ENCODE measurements around the gene HIP1R. TPM values are rescaled to one million over a fixed set of nuclear protein-coding genes. Genes with fewer than 3 reads are reported as not detected.
A peak's percentile ranks its signal among the peaks of the same experiment; 100 is the strongest.
"Not testable (repeated sequence)": the region's sequence is repeated elsewhere in the genome, so short reads cannot be mapped to it uniquely, and the experiment has no call there.

The HIP1R gene
- total RNA-seq, 1 experiment from 2014 or later = 33.6 TPM

DNA sequence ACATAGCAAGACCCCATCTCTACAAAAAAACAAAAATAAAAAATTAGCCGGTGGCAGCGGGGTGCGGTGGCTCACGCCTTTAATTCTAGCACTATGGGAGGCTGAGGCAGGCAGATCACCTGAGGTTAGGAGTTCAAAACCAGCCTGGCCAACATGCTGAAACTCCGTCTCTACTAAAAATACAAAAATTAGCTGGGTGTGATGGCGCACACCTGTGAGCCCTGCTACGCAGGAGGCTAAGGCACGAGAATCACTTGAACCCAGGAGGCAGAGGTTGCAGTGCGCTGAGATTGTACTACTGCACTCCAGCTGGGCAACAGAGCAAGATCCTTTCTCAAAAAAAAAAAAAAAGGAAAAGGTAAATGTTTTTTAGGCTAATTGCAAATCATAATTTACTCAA, 57.5 kb downstream of the HIP1R start:
- H3K36me3 ChIP-seq (replicated peaks; ENCODE audit: control insufficient read depth, insufficient read depth, low read length); DNase-seq; H3K4me3 ChIP-seq (ENCODE audit: insufficient read depth, low read depth, low read length): not testable (repeated sequence)
- peaks cover 21% of the 10 kb centered on the region for H3K27me3 ChIP-seq (ENCODE audit: control insufficient read depth, insufficient read depth, low read length)

DNA sequence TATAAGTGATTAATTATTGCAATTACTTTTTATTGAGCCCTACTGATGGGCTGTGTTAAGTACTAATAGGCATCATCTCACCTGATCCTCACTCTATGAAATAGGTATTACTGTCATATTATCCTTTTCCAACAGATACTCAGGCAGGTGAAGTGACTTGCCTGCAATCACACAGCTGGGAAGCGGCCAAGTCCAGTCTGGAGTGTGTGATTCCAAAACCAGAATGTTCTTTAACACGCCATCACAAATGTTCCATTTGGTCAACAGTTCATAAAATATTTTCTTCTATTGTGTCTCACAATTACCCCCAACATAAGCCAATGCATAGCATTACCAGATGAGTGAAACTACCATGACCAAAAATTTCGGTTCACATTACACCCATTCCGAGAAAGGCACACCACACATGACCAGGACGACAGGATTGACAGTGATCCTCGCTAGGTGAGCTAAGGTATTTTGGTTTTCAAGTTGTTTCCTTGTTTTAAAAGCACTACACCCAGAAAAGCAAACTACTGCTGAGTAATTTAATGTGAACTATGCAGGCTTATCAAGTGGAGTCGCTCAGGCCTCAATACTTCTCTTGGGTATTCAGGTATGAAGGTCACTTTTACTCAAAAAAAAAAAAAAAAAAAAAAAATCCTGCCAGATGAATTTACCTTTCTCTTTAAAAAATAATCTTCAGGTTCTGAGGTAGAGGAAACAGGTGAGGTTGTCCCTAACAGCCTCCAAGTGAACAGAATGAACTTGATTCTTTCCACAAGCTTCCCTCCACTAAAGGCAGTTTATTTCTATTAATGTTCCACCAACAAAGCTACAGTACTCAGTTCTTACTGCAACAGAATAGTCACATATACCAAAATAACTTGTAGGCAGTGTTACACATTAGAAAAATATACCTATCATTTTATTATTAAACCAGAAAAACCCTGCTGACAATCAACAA, 58.2 kb downstream of the HIP1R start:
- Histone ChIP-seq H3K27me3 (ENCODE audit: control insufficient read depth, insufficient read depth, low read length) (peaks cover 21% of the 10 kb centered on the region), H3K4me3 (ENCODE audit: insufficient read depth, low read depth, low read length) (no peak overlapping the region), H3K36me3 (replicated peaks; ENCODE audit: control insufficient read depth, insufficient read depth, low read length) (no peaks in the 10 kb centered on the region)
- DNase-seq = no peak

DNA sequence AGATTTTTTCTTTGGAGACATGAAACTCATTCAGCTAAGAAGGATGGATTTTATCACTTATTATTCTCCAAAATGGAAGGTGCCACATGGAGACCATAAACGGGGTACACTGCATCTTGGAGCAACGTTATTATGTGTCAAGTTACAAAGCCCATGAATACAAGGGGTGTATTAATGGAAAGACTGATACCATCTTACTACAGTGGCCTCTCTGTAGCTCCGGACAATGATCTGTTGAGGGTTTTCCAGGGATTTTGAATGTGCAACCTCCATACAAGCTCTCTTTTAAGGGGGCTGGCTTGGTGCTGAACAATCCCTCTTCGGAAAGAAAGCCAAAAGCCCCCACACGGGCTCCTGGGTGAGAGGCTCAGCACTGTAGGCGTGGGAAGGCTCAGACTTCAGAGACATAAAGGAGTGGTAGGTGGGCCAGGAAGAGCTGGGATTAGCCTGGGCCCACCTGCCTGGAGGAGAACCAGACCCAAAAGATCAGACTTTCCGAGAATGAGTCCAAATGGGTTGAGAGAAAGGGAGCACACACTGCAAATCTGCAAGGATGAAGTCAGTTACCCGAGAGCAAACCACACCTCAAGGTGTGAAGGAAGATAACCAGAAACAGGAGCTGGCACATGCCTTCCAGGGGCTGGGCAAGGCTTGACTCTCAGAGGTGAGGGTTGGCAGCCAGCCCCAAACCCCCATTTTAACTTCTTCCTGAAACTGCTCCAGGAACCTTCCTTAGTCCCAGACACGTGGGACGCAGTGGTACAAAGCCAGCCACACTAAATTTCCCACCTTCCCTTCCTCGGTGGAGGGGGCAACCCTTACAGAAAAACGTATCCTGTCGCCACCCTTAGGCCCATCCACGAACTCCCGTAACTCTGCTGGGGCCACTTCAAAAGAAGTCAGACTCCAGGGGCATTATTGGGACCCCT, 59.2 kb downstream of the HIP1R start:
- Histone ChIP-seq H3K27me3 (ENCODE audit: control insufficient read depth, insufficient read depth, low read length) (peaks cover 21% of the 10 kb centered on the region), H3K4me3 (ENCODE audit: insufficient read depth, low read depth, low read length) (peak overlapping the region; percentile 88; the same call in 1 of the 2 replicates), H3K36me3 (replicated peaks; ENCODE audit: control insufficient read depth, insufficient read depth, low read length) (no peaks in the 10 kb centered on the region)
- no peak for DNase-seq

DNA sequence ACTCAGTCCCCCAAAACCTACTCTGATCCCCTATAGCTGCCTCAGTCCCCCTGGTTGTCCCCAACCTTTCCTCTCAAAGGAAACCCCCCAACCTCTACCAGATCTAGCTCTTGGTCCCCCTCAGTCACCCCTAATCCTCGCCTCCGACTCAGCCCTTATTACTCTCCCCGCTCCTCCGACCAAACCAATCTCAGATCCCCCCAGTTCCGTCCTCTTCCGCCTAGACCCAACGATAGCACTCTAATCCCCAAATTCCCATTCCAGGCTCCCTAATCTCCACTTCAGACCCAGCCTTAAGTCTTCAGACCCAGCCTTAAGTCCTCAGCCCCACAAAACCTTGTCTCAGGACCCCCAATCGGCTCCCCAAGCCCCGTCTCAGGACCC, 60.1 kb downstream of the HIP1R start:
- H3K27me3 ChIP-seq (ENCODE audit: control insufficient read depth, insufficient read depth, low read length) = peaks cover 21% of the 10 kb centered on the region
- DNase-seq = no peak
- H3K36me3 ChIP-seq (replicated peaks; ENCODE audit: control insufficient read depth, insufficient read depth, low read length) = no peaks in the 10 kb centered on the region
- H3K4me3 ChIP-seq (ENCODE audit: insufficient read depth, low read depth, low read length) = peak overlapping the region; percentile 88

DNA sequence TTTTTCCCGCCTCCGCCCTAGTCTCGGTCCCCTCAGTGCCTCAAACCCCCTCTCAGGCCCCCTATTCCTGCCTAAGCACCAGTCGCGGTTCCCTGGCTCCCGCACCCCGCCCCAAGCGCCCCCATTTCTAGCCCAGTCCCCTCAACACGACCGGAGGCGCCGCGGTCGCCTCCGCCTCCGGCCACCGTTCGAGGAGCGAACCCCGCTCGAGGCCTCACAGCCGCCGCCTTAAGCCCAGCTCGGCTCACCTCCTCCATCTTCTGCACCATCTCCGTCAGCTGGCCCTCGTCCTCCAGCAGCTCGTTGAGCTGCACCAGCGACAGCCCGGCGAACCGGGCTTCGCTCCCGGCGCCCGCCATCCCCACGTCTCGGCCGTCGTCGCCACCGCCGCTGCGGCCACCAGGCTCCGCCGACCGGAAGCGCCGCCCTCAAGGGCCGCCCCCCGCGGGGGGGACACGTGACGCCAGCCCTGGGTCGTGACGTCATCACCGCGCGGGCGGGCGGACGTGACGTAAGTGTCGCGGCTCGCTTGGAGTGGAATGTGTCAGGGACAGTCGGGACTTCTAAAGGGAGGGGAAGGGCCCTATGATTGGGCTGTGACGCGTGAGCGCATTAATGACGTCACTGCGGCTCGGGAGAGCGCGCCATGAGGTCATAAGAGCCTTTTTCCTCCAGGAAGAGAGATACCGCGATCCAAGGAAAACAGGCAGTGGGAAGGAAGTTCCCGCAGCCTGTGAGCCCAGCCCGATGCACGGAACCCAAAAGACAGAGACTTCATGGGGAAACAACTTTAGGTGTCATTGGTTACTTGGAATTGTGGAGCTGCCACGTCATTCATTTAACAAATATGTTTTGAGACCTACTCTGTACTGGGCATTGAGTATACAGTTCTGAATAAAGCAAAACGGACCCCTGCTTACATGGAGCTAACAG, 60.7 kb downstream of the HIP1R start, which contains the start of gene VPS37B:
VPS37B (minus strand) TSS at position 421 of the 933 bp plus-strand sequence; CDS start at position 359, 62 bp downstream.
- H3K27me3 ChIP-seq (ENCODE audit: control insufficient read depth, insufficient read depth, low read length) = peaks cover 21% of the 10 kb centered on the region
- H3K4me3 ChIP-seq (ENCODE audit: insufficient read depth, low read depth, low read length) = peak within 1 kb of the TSS; percentile 88
- no peaks in the 10 kb centered on the region for H3K36me3 ChIP-seq (replicated peaks; ENCODE audit: control insufficient read depth, insufficient read depth, low read length)
- DNase-seq = peak; percentile 93

DNA sequence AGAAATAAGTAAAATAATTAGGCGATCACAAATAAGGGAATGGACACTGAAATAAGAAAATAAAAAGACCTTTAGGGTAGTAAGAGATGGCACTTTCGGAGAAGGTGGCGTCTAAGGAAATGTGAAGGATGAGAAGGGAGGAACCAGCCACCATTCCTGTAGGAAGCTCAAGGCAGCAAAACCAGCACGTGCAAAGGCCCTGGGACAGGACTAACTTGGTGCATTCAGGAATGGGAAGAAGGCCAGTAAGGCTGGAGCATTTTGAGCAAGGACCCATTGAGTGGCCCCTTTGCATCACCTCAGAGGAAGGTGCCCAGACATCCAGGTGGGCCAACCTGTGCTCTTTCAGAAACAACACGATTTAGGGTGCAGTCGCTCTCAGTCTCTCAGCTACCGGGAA, 61.4 kb downstream of the HIP1R start:
- no peaks in the 10 kb centered on the region for H3K36me3 ChIP-seq (replicated peaks; ENCODE audit: control insufficient read depth, insufficient read depth, low read length)
- DNase-seq = peak; percentile 8
- peaks cover 21% of the 10 kb centered on the region for H3K27me3 ChIP-seq (ENCODE audit: control insufficient read depth, insufficient read depth, low read length)
- H3K4me3 ChIP-seq (ENCODE audit: insufficient read depth, low read depth, low read length) = no peak overlapping the region

DNA sequence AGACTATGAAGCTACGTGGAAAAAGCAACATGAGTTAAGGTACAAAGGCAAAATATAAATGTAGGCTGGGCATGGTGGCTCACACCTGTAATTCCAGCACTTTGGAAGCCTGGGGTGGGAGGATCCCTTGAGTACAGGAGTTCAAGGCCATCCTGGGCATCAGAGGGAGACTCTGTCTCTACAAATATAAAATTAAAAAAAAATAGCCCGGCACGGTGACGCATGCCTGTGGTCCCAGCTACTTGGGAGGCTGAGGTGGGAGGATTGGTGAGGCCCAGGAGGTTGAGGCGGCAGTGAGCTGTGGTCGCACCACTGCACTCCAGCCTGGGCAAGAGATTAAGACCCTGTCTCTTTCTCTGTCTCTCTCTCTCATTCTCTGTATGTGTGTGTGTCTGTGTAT, 64.6 kb downstream of the HIP1R start:
- no peak for DNase-seq
- Histone ChIP-seq H3K4me3 (ENCODE audit: insufficient read depth, low read depth, low read length) (no peak overlapping the region), H3K27me3 (ENCODE audit: control insufficient read depth, insufficient read depth, low read length) (peaks cover 14% of the 10 kb centered on the region), H3K36me3 (replicated peaks; ENCODE audit: control insufficient read depth, insufficient read depth, low read length) (no peaks in the 10 kb centered on the region)

DNA sequence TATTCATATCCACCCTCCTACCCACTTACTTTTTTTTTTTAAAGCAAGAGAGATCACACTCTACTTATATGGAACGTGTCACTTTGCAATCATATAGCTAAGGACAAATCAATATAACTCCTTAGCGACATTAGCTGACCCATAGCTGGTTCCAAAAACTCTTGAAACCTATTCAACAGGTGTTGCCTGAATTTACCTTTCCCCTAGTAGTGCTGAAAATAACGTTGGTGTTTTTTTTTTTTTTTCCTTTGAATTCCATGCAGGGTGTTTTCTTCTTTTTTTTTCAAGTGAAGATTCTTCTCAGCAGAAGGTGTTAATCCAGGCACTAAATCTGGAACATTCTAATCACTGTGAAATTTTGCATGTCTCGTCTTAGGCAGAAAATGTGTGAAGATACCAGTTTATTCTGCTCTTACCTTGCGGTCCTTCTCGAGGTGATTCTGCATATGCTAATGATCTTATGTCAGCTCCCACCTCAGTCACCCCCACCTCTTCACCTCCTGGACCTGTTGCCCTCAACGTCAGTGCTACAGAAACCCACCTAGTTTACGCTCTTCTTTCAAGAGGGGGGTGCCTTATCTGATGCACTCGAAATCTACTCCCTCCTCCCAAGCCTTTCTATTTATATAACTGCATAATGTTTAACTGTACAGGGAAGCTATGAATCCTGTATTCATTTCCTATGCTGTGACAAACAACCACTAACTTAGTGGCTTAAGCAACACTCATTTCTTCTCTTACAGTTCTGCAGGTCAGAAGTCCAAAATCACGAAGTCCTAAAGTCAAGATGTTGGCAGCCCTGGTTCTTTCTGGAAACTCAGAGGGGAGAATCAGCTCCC, 67.8 kb downstream of the HIP1R start:
- Histone ChIP-seq H3K36me3 (replicated peaks; ENCODE audit: control insufficient read depth, insufficient read depth, low read length) (no peaks in the 10 kb centered on the region), H3K27me3 (ENCODE audit: control insufficient read depth, insufficient read depth, low read length) (no peaks in the 10 kb centered on the region), H3K4me3 (ENCODE audit: insufficient read depth, low read depth, low read length) (no peak overlapping the region)
- DNase-seq = peak; percentile 40

DNA sequence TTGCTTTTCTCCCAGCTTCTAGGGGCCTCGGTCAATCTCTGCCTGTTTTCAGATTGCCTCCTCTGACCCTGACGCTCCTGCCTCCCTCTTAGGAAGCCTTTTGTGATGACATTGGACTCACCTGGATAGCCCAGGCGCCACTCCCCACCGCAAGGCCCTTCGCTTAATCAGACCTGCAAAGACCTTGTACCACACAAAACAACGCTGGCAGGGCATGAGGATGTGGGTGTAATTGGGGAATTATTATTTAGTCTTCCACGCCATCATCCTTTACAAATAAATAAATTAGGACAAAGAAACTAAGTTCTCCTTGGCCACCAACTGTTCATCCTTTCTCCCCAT, 68.4 kb downstream of the HIP1R start:
- Histone ChIP-seq H3K36me3 (replicated peaks; ENCODE audit: control insufficient read depth, insufficient read depth, low read length) (no peaks in the 10 kb centered on the region), H3K4me3 (ENCODE audit: insufficient read depth, low read depth, low read length) (no peak overlapping the region), H3K27me3 (ENCODE audit: control insufficient read depth, insufficient read depth, low read length) (no peaks in the 10 kb centered on the region)
- peak; percentile 30 for DNase-seq

DNA sequence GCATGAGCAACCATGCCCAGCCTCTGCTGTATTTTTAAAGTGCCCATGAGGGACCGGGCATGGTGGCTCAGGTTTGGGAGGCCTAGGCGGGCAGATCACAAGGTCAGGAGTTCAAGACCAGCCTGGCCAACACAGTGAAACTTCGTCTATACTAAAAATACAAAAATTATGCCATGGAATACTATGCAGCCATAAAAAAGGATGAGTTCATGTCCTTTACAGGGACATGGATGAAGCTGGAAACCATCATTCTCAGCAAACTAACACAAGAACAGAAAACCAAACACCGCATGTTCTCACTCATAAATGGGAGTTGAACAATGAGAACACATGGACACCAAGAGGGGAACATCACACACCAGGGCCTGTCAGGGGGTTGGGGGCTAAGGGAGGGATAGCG, 70.0 kb downstream of the HIP1R start:
- H3K36me3 ChIP-seq (replicated peaks; ENCODE audit: control insufficient read depth, insufficient read depth, low read length); H3K4me3 ChIP-seq (ENCODE audit: insufficient read depth, low read depth, low read length); DNase-seq; H3K27me3 ChIP-seq (ENCODE audit: control insufficient read depth, insufficient read depth, low read length): not testable (repeated sequence)

DNA sequence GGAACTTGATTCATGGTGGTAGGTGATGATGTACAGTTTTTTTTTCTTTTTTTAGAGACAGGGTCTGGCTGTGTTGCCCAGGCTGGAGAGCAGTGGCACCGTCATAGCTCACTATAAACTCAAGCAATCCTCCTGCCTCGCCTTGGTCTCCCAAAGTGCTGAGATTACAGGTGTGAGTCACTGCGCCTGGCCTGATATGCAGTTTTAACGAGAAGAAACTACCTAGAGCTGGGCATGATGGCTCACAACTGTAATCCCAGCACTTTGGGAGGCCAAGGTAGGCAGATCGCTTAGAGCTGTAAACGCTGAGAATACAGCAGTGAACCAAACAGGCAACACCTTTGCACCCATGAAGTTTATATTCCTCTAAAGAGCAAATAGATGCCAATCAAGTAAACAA, 73.7 kb downstream of the HIP1R start:
- no peak overlapping the region for H3K4me3 ChIP-seq (ENCODE audit: insufficient read depth, low read depth, low read length)
- H3K36me3 ChIP-seq (replicated peaks; ENCODE audit: control insufficient read depth, insufficient read depth, low read length) = no peaks in the 10 kb centered on the region
- DNase-seq = no peak
- H3K27me3 ChIP-seq (ENCODE audit: control insufficient read depth, insufficient read depth, low read length) = no peaks in the 10 kb centered on the region

DNA sequence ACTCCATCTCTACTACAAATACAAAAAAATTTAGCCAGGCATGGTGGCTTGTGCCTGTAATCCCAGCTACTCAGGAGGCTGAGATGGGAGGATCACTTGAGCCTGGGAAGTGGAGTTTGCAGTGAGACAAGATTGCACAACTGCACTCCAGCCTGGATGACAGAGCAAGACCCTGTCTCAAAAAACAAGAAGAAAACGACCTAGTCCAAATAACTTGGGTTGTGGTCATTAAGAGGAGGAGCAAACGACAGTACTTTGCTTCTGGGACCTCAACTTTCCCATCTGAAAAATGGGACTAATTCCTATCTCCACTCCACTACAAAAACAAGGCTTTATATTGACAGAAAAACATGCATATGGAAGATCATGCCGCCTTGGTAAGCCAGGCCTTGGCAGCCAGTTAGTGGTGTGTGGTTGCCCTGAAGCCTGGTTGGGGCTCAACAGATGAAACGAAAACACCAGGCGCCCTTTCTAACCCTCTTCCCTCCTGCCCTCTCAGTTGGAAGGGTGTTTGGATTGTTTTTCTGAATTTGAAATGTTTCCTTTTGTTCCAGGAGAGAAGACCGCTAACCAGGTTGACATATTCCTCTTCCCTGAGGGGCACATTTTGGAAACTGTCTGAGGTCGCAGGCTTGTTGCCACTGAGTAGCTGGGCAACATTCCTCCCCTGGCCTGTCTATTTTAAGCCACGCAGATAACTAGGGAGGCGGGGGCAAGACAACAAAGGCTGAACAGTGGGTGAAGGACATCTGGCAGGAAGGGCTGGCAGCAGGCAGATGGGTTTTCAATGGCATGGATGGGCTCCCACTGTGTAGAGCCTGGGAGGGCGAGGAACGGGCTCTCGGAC, 74.4 kb downstream of the HIP1R start:
- peak; percentile 79 for DNase-seq
- Histone ChIP-seq H3K36me3 (replicated peaks; ENCODE audit: control insufficient read depth, insufficient read depth, low read length) (no peaks in the 10 kb centered on the region), H3K4me3 (ENCODE audit: insufficient read depth, low read depth, low read length) (no peak overlapping the region), H3K27me3 (ENCODE audit: control insufficient read depth, insufficient read depth, low read length) (no peaks in the 10 kb centered on the region)
